Activated CD4-positive, alpha-beta memory T cell treated with anti-CD3 and anti-CD28 coated beads, Interleukin-2, amount 10 ng/mL, durations not matched to agents 7 days and 5 days (primary cell): ENCODE measurements around the gene EXOSC3. TPM values are rescaled to one million over a fixed set of nuclear protein-coding genes. Genes with fewer than 3 reads are reported as not detected.
"Not testable (repeated sequence)": the region's sequence is repeated elsewhere in the genome, so short reads cannot be mapped to it uniquely, and the experiment has no call there.

Source experiments
- CTCF ChIA-PET: fragments of 350-600 bp; sonication (Branson Sonifier 250); formaldehyde crosslinking; loops from one replicate; lab custom pipeline; 2021; ENCODE audit warnings: antibody characterized with exemption, inconsistent platforms; lab: Charles Lee
- POLR2A ChIA-PET: fragments of 350-600 bp; sonication (Branson Sonifier 250); formaldehyde crosslinking; loops from one replicate; lab custom pipeline; 2021; ENCODE audit warnings: antibody characterized with exemption; lab: Charles Lee
- DNase-seq: peaks from one replicate; pipeline ENCODE4 v3.0.0-alpha.2; 2020
- H3K27ac Mint-ChIP-seq: one replicate; pipeline ENCODE4 v1.8.0; 2021; ENCODE audit warnings: mild to moderate bottlenecking, mixed read lengths
- H3K27me3 Mint-ChIP-seq: one replicate; pipeline ENCODE4 v1.8.0; 2021; ENCODE audit warnings: mixed read lengths
- H3K36me3 Mint-ChIP-seq: one replicate; pipeline ENCODE4 v1.8.0; 2021; ENCODE audit warnings: low read depth, mixed read lengths
- H3K4me1 Mint-ChIP-seq: one replicate; pipeline ENCODE4 v1.8.0; 2021; ENCODE audit warnings: mixed read lengths
- H3K4me3 Mint-ChIP-seq: one replicate; pipeline ENCODE4 v1.8.0; 2021; ENCODE audit warnings: mild to moderate bottlenecking, mixed read lengths
- H3K9me3 Mint-ChIP-seq: one replicate; pipeline ENCODE4 v1.8.0; 2021; ENCODE audit warnings: mixed read lengths
- total RNA-seq, 2 experiments: library from RNA; stranded (reverse); gene quantifications; one replicate each; pipeline ENCODE4 v1.2.3, GENCODE V29; 2021

The EXOSC3 gene
- total RNA-seq: 10 to 100 TPM; 66.6 to 69.6 TPM

DNA sequence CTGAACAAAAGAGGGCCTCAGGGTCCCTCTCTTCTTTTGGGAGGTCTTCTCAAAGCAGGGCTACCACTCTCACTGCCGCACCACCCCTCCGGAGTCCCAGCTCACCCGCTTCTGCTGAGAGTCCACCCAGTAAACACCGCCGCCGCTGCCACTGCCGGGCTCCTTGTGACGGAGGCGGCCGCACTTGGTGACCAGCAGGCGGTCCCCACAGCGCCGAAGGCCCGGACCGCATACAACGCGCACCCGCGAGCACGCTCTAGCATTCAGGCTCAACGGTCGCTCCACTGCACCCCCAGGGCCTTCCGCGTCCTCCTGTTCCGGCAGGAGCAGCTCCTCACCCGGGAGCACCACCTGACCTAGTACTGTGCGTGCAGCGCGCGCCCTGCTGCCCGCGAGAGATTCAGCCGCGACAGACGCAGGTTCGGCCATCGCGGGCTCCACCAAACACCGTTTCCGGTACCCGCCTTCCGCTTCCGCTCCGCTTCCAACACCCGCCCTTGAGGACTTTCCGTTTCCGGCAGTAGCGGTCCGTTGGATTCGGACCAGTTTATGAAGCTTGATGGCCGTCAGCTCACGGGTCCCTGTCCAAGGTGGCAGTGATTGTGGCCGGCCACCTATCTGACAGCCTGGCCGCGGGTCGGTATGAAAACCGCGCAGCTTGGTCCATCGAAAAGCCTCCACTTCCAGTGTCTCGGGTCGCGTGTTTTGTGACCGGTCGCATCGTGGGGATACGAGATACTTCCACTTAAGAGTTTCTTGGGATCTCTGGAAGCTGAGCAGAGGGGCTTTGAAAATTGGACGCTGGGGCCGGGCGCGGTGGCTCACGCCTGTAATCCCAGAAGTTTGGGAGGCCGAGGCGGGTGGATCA, at the start of gene EXOSC3:
EXOSC3 (minus strand) TSS at position 449 of the 868 bp plus-strand sequence; CDS start at position 429, 20 bp downstream.
- POLR2A ChIA-PET: interaction anchor here (0.5 to 3.4 kb wide), 18 partner anchors 9 to 639 kb away, joined by 3 to 118 read pairs (median 6); partner anchors contain the start of genes DCAF10, FBXO10, POLR1E and SLC25A51
- no peaks in the 10 kb centered on the region for H3K9me3 Mint-ChIP-seq
- no peaks in the 10 kb centered on the region for H3K27me3 Mint-ChIP-seq
- H3K4me3 Mint-ChIP-seq: peak within 1 kb of the TSS; percentile 98
- H3K36me3 Mint-ChIP-seq: peaks cover 48% of the 10 kb centered on the region
- H3K27ac Mint-ChIP-seq: peak within 1 kb of the TSS; percentile 95
- peak; percentile 90 for DNase-seq
- CTCF ChIA-PET: interaction anchor here (0.8 to 1.4 kb wide), 6 partner anchors 12 to 193 kb away, joined by 3 to 6 read pairs (median 4); partner anchors contain the start of gene DCAF10
- peaks cover 47% of the 10 kb centered on the region for H3K4me1 Mint-ChIP-seq

DNA sequence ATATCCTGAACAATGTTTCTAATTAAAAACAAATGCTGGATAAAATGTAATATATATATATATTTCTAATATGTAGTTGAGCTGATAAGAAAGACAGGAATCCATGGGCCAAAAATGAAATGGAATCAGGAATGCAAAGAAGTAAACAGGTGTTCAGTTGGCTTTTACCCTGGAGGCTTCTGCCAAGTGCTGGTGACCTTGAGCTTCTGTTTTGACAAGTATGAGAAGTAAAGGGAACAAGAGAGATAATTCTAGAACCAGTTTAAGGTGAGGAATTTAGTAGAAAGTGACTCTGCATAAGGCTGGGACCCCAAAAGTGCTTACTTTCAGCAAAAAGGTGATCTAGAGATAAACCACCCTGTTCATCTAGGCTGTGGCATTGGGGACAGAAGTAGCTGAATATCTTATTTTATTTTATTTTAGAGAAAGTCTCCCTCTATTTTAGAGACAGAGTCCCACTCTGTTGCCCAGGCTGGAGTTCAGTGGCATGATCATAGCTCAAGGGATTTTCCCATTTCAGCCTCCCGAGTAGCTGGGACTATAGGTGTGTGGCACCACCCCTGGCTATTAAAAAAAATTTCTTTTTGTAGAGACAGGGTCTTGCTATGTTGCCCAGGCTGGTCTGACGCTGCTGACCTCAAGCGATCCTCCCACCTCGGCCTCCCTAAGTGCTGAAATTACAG, 42.8 kb upstream of the EXOSC3 start:
- Mint-ChIP-seq H3K27ac (no peak overlapping the region), H3K36me3 (peaks cover 26% of the 10 kb centered on the region), H3K4me3 (no peak overlapping the region), H3K9me3 (no peaks in the 10 kb centered on the region), H3K27me3 (no peaks in the 10 kb centered on the region), H3K4me1 (no peaks in the 10 kb centered on the region)
- CTCF ChIA-PET: no interaction called here
- POLR2A ChIA-PET: no interaction called here
- no peak for DNase-seq

DNA sequence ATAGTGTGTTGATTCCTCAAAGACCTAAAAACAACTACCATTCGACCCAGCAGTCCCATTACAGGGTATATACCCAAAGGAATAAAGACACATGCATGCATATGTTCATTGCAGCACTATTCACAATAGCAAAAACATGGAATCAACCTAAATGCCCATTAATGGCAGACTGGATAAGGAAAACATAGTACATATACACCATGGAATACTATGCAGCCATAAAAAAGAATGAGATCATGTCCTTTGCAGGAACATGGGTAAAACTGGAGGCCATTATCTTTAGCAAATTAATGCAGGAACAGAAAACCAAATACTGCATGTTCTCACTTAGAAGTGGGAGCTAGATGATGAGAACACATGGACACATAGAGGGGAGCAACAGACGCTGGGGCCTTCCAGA, 40.3 kb upstream of the EXOSC3 start:
- CTCF ChIA-PET, H3K4me3 Mint-ChIP-seq, H3K27ac Mint-ChIP-seq, POLR2A ChIA-PET, H3K27me3 Mint-ChIP-seq, H3K4me1 Mint-ChIP-seq, DNase-seq, H3K9me3 Mint-ChIP-seq: not testable (repeated sequence)
- peaks cover 46% of the 10 kb centered on the region for H3K36me3 Mint-ChIP-seq

DNA sequence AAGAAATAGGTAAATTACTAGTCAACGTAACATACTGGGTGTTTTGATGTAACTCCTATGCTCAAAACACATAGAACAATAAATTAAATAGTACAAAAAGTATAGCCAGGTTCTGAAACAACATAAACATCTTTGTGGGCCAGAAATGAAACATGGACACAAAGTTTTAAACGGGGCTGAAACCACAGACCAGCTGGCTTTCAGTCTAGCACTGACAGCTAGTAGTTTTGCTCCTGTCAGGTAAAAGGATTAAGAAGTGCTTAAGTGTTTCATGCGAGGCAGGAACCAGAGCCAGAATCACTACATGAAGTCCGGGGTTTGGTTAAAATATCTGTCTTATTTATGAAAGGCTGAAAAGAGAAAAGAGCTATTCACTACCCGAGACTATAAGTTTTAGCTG, 35.3 kb upstream of the EXOSC3 start:
- POLR2A ChIA-PET: interaction anchor here (1.6 kb wide), 1 partner anchor 19 kb away, joined by 5 read pairs; the partner anchor contains the start of gene DCAF10
- Mint-ChIP-seq H3K4me3 (no peak overlapping the region), H3K36me3 (peaks cover 39% of the 10 kb centered on the region), H3K4me1 (peaks cover 2% of the 10 kb centered on the region), H3K27me3 (no peaks in the 10 kb centered on the region), H3K9me3 (no peaks in the 10 kb centered on the region), H3K27ac (no peak overlapping the region)
- no peak for DNase-seq
- CTCF ChIA-PET: interaction anchor here (1.0 kb wide), 1 partner anchor 9 kb away, joined by 3 read pairs; no protein-coding TSS in a partner anchor

DNA sequence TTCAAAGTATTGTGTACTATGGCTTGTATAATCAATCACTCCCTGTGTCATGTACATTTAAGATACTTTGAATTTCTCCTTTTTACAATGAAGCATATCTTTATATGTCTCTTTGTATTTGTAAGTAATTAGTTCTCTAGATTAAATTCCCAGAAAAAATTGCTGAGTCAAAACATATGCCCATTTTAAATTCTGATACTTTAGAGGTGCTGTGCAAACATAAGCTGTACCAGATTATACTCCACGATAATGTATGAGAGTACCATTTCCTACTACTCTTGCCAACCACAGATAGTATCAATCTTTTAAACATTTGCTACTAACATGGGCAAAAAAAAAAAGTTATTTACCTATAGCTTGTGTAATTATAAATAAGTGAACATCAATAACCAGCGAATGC, 34.0 kb upstream of the EXOSC3 start:
- no peak overlapping the region for H3K4me3 Mint-ChIP-seq

DNA sequence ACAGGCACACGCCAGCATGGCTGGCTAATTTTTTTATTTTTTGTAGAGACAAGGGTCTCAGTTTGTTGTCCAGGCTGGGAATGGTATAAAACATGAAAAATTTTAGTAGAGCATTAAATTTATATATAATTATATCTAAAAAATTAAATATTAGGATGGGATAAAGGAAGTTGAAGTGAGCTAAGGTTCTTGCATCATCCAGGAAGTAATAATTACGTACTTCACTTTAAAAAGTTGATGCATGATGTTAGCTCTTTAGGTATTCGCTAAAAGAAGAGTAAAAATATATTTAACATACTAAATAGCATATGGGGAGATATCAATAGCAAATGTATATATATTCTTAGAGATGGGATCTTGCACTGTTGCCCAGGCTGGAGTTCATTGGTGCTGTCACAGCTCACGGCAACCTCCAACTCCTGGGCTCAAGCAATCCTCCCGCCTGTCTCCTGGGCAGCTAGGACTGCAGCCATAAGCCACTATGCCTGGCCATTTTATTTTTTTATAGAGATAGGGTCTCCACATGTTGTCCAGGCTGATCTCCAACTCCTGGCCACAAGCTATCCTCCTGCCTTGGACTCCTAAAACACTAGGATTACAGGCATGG, 28.0 kb upstream of the EXOSC3 start:
- Mint-ChIP-seq H3K27ac (no peak overlapping the region), H3K9me3 (no peaks in the 10 kb centered on the region), H3K4me1 (peaks cover 5% of the 10 kb centered on the region), H3K36me3 (peaks cover 7% of the 10 kb centered on the region), H3K27me3 (no peaks in the 10 kb centered on the region), H3K4me3 (no peak overlapping the region)
- ChIA-PET POLR2A (no interaction called here), CTCF (interaction anchor here (1.0 kb wide), 1 partner anchor 14 kb away, joined by 3 read pairs; no protein-coding TSS in a partner anchor)
- no peak for DNase-seq

More for the DNA sequence above, 34.0 kb upstream of the EXOSC3 start:
- Mint-ChIP-seq H3K27ac (no peak overlapping the region), H3K9me3 (no peaks in the 10 kb centered on the region), H3K4me1 (peaks cover 2% of the 10 kb centered on the region), H3K36me3 (peaks cover 29% of the 10 kb centered on the region), H3K27me3 (no peaks in the 10 kb centered on the region)
- CTCF ChIA-PET: interaction anchor here (0.9 kb wide), 1 partner anchor 338 kb away, joined by 3 read pairs; no protein-coding TSS in a partner anchor
- POLR2A ChIA-PET: interaction anchor here (1.6 kb wide), 1 partner anchor 18 kb away, joined by 5 read pairs; the partner anchor contains the start of gene DCAF10
- DNase-seq: no peak

DNA sequence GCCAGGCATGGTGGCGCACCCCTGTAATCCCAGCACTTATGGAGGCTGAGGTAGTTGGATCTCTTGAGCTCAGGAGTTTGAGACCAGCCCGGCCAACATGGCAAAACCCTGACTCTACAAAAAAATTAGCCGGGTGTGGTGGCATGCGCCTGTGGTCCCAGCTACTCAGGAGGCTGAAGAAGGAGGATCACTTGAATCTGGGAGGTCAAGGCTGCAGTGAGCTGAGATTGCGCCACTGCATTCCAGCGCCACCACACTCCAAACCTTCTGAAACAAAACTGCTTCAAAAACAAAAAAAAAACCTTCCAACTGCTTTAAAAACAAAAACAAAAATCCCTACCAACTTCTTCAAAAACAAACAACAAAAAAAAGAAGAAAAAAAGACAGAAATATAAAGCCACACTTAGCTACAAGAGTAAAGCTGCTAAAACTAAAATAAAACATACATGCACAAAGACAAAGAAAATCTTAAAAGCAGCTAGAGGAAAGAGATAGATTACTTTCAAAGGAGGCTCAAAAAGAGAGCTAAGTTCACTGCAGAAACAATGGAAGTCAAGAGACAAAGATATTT, 27.1 kb upstream of the EXOSC3 start:
- no peaks in the 10 kb centered on the region for H3K9me3 Mint-ChIP-seq
- no peak overlapping the region for H3K4me3 Mint-ChIP-seq
- DNase-seq: no peak
- H3K27ac Mint-ChIP-seq: peak overlapping the region; percentile 7
- no peaks in the 10 kb centered on the region for H3K27me3 Mint-ChIP-seq
- peaks cover 9% of the 10 kb centered on the region for H3K36me3 Mint-ChIP-seq
- ChIA-PET CTCF (interaction anchor here (1.0 to 1.5 kb wide), 3 partner anchors 11 to 276 kb away, joined by 3 read pairs; partner anchors contain the start of gene DCAF10), POLR2A (interaction anchor here (0.9 kb wide), 1 partner anchor 12 kb away, joined by 3 read pairs; the partner anchor contains the start of gene DCAF10)
- H3K4me1 Mint-ChIP-seq: peaks cover 10% of the 10 kb centered on the region

DNA sequence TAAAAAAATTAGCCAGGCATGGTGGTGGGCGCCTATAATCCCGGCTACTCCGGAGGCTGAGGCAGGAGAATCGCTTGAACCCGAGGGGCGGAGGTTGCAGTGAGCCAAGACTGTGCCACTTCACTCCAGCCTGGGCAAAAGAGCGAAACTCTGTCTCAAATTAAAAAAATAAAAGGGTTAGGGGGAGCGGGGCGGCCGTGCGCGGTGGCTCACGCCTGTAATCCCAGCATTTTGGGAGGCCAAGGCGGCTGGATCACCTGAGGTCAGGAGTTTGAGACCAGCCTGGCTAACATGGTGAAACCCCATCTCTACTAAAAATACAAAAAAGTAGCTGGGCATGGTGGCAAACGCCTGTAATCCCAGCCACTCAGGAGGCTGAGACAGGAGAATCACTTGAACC, 24.8 kb upstream of the EXOSC3 start:
- CTCF ChIA-PET: not testable (repeated sequence)

DNA sequence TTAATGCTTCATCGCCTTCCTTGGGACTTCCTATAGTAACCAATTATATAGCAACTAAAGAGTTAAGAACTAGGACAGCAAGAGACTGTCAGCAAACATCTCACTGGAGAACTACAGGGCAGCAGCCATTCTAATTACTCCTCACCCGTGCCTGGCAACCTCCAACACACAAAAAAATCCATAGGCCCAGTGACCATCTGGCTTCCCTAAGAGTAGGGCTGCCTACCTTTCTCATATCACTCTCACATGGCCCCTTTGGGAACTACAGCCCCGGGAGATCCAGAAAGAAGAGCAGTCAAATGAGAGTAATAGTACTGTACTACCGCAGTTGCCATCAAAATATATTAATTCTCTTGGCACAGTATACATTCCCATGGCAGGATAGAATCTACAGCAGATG, 21.4 kb upstream of the EXOSC3 start:
- ChIA-PET CTCF (interaction anchor here (1.2 kb wide), 1 partner anchor 59 kb away, joined by 3 read pairs; no protein-coding TSS in a partner anchor), POLR2A (interaction anchor here (9.9 kb wide), 1 partner anchor 22 kb away, joined by 118 read pairs; the partner anchor contains the start of gene EXOSC3)
- Mint-ChIP-seq H3K27me3 (no peaks in the 10 kb centered on the region), H3K4me3 (no peak overlapping the region), H3K36me3 (peaks cover 9% of the 10 kb centered on the region), H3K27ac (no peak overlapping the region), H3K4me1 (peaks cover 25% of the 10 kb centered on the region), H3K9me3 (no peaks in the 10 kb centered on the region)
- DNase-seq: no peak

More for the DNA sequence above, 24.8 kb upstream of the EXOSC3 start:
- DNase-seq, H3K27ac Mint-ChIP-seq, H3K9me3 Mint-ChIP-seq, POLR2A ChIA-PET, H3K4me3 Mint-ChIP-seq, H3K27me3 Mint-ChIP-seq: not testable (repeated sequence)
- Mint-ChIP-seq H3K36me3 (peaks cover 12% of the 10 kb centered on the region), H3K4me1 (peaks cover 12% of the 10 kb centered on the region)

DNA sequence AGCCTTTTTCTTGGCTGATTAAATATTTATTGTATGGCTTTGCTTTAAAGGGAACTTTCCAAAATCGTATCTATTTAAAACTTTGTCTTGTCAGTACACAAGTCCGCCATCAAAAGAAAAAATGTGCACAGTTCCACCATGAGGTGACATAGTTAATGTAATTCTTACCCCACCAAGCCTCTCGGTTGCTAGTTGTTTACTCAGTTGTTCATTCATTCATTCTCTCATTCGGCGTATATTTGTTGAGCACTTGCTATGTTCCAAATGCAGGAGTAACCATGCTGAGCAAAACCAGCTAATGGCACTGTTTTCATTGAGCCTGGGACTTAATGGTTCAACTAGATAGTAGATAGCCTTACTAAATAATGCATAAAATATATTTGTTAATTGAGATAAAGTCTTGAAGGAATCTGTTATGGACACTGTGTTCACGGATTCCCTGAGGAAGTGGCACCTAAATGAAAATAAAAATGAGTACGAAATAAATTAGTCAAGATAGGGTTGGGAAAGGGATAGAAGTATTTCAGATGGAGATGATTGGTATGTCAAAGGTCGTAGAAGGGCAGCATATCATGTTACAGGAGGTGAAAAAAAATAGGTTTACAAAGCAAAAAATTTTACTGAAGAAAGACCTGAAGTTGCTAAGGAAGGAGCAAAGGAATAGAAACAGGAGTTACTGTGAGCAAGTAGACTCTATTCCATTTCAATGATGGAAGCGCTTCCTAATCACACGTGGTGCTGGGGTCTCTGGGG, 17.3 kb upstream of the EXOSC3 start:
- Mint-ChIP-seq H3K4me3 (peak overlapping the region; percentile 89), H3K4me1 (peaks cover 42% of the 10 kb centered on the region), H3K27me3 (no peaks in the 10 kb centered on the region), H3K9me3 (no peaks in the 10 kb centered on the region), H3K36me3 (peaks cover 12% of the 10 kb centered on the region), H3K27ac (no peak overlapping the region)
- DNase-seq: no peak
- POLR2A ChIA-PET: interaction anchor here (1.4 to 9.9 kb wide), 4 partner anchors 17 to 269 kb away, joined by 3 to 118 read pairs (median 4); partner anchors contain the start of gene EXOSC3
- CTCF ChIA-PET: interaction anchor here (1.6 kb wide), 1 partner anchor 17 kb away, joined by 6 read pairs; the partner anchor contains the start of gene EXOSC3

DNA sequence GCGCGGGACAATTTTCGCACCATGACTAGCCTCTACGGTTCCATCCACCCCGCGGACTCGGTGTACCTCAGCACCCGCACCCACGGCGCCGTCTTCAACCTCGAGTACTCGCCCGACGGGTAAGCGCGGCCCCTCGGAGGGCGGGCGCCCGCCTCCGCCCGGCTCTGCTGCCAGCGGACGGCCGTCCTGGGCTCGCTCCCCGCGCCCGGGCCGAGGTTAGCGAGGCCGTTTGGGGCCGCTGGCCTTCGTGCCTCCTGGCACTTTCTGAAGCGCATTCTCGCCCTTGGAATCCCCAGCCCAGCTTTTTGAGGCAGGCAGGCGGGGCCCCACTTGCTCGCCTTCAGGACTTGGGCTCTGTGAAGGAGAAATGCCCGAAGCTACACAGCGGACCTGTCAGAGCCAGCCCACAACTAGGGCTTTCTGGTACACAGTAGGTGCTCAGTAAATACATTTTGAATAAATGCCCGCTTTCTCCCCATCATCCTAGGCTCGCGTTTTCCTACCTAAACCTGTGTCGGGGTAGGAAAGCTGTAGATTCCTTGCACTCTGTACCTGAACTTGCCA, 16.5 kb upstream of the EXOSC3 start:
- ChIA-PET POLR2A (interaction anchor here (0.9 to 9.9 kb wide), 13 partner anchors 11 to 338 kb away, joined by 3 to 118 read pairs (median 4); partner anchors contain the start of genes EXOSC3, SLC25A51, TOMM5 and TRMT10B), CTCF (interaction anchor here (0.6 to 1.6 kb wide), 4 partner anchors 10 to 102 kb away, joined by 3 to 6 read pairs (median 3); partner anchors contain the start of gene EXOSC3)
- Mint-ChIP-seq H3K9me3 (no peaks in the 10 kb centered on the region), H3K27me3 (no peaks in the 10 kb centered on the region), H3K4me1 (peaks cover 40% of the 10 kb centered on the region), H3K36me3 (peaks cover 12% of the 10 kb centered on the region), H3K27ac (peak overlapping the region; percentile 63), H3K4me3 (peak overlapping the region; percentile 89)
- no peak for DNase-seq
